ENCODE data around the gene FNDC10.
"Not testable (repeated sequence)": the region's sequence is repeated elsewhere in the genome, so short reads cannot be mapped to it uniquely, and the experiment has no call there.

FNDC10 gene

DNA sequence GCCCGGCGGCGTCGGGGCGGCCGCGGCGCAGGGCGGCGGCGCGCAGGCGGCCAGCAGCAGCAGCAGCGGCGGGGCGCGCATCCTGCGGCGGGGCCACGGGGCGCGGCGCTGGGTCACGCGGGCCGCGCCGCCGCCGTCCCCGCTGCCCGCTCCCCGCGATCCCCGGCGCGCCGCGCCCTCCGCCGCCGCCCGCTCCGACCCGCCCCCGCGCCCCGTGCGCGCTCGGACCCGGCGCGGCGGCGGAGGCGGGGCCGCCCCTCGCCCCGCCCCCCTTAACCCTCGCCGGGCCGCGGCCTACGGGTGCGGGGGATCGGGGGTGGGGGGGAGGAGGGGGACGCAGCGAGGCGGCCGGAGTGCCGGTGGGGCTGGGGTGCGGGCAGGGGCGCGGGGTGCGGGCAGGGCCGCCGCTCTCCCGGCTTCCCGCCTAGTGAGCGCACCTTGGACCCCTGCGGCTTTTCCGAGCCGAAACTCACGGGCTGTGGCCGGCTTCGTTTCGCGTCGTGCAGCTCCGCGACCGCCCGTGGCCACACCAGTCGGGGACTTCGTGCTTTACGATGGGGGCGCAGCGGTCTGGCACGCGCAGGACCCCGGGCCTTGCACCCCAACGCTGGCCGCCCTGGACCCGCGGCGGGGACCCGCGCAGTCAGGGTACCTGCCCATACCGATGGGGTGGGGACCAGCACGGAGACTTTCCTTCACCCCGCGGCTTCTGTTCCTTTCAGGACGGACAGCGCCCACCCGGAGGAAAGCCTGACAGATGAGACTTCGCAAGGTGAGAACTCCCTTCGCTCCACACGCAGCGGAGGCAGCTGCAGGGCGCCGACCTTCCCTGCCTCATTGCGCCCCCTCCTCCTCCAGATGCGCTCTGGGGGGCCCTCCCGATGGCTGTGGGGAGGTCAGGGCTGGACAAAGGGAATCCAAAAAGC lies at the start of gene FNDC10:
Gene FNDC10 (minus strand): TSS at position 201 of the 926 bp plus-strand sequence. CDS start 120 bp downstream, at position 81.
- TF ChIP-seq, protein P1, sequence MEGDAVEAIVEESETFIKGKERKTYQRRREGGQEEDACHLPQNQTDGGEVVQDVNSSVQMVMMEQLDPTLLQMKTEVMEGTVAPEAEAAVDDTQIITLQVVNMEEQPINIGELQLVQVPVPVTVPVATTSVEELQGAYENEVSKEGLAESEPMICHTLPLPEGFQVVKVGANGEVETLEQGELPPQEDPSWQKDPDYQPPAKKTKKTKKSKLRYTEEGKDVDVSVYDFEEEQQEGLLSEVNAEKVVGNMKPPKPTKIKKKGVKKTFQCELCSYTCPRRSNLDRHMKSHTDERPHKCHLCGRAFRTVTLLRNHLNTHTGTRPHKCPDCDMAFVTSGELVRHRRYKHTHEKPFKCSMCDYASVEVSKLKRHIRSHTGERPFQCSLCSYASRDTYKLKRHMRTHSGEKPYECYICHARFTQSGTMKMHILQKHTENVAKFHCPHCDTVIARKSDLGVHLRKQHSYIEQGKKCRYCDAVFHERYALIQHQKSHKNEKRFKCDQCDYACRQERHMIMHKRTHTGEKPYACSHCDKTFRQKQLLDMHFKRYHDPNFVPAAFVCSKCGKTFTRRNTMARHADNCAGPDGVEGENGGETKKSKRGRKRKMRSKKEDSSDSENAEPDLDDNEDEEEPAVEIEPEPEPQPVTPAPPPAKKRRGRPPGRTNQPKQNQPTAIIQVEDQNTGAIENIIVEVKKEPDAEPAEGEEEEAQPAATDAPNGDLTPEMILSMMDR (IDR thresholded peaks at IDR 0.05) = no peak
- Histone ChIP-seq H3K36me3 (no peaks in the 10 kb centered on the region), H3K4me3 (ENCODE audit: low read depth in 1 of 2, low read length in 1 of 2) (peak within 1 kb of the TSS; percentile 53 to 64), H3K27ac (peak within 1 kb of the TSS; percentile 15), H3K4me1 (ENCODE audit: control insufficient read depth in 1 of 2, insufficient read depth in 1 of 2, low read depth in 1 of 2, low read length in 1 of 2) (peaks cover 33 to 34% of the 10 kb centered on the region in 2 experiments), H3K27me3 (peaks cover 47% of the 10 kb centered on the region), H3K9me3 (no peaks in the 10 kb centered on the region)

DNA sequence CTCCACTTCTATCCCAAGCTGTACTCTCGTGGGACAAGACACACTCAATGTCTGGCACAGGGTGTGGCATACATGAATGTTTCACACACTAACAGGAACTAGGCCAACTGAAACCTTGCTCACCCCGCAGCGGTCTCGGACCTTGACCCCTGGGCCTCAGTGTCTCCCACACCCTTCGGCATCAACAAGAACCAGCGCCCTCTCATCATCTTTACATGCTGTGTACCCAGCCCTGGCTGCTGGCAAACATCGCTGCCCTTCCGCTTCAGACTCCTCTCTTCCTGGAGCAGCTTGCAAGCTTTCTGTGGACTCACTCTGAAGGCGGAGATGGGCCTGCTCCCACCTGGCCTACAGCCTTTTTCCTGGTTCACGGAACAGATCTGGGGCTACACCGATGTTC lies 48.3 kb upstream of the FNDC10 start:
- not testable (repeated sequence) for H3K4me1 ChIP-seq (ENCODE audit: control insufficient read depth in 1 of 2, insufficient read depth in 1 of 2, low read depth in 1 of 2, low read length in 1 of 2); H3K27me3 ChIP-seq
- peaks cover 63% of the 10 kb centered on the region for H3K36me3 ChIP-seq

DNA sequence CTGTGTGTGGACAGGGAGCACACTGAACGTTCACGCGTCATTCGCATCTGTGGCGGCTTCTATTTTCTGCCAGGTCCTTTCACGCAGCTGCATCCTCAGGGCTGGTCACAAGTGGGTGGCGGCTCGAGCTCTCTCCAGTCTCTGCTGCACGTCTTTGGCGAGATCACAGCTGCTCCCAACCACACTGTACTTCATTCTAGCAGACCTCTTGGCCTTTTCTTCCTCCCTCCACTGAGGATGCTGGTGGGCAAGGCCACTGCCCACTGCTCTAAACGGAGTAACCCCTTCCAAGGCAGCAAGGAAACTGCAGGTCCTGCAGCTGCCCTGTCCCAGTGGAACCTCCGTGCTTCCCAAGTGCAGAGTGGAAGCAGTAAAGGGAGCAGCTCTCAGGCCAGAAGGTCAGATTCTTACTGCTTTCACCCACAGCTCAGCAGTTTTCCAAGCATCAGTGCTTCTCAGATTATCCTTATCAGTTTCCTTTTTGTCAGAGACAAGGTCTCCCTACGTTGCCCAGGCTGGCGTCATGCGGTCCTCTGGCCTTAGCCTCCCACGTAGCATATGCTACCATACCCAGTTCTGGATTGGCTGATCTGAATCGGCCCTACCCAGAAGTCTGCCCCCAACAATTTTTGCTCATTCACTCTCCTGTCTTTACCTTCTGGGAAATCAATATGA lies 47.8 kb upstream of the FNDC10 start:
- not testable (repeated sequence) for H3K4me3 ChIP-seq (ENCODE audit: low read depth in 1 of 2, low read length in 1 of 2); H3K27ac ChIP-seq; H3K27me3 ChIP-seq; H3K4me1 ChIP-seq (ENCODE audit: control insufficient read depth in 1 of 2, insufficient read depth in 1 of 2, low read depth in 1 of 2, low read length in 1 of 2); H3K9me3 ChIP-seq
- H3K36me3 ChIP-seq = peaks cover 58% of the 10 kb centered on the region

More for the DNA sequence above, 48.3 kb upstream of the FNDC10 start:
- not testable (repeated sequence) for H3K27ac ChIP-seq; H3K9me3 ChIP-seq; H3K4me3 ChIP-seq (ENCODE audit: low read depth in 1 of 2, low read length in 1 of 2)

DNA sequence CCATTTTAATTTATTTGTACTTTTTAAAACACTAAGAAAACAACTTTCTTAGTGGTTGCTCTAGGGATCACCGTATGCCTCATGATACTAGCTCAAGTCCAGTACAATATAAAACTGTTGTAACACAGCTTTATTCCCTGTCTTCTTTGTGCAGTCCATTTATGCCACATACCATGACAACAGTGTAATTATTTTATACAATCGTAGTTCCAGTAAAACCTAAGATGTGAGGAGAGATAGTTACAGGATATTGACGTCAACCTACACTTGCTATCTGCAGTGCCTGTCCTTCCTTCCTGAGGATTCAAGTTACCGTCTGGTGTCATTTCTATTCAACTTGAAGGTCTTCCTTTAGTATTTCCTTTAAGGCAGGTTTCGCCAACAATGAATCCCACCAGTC lies 46.4 kb upstream of the FNDC10 start:
- H3K27ac ChIP-seq = not testable (repeated sequence)

DNA sequence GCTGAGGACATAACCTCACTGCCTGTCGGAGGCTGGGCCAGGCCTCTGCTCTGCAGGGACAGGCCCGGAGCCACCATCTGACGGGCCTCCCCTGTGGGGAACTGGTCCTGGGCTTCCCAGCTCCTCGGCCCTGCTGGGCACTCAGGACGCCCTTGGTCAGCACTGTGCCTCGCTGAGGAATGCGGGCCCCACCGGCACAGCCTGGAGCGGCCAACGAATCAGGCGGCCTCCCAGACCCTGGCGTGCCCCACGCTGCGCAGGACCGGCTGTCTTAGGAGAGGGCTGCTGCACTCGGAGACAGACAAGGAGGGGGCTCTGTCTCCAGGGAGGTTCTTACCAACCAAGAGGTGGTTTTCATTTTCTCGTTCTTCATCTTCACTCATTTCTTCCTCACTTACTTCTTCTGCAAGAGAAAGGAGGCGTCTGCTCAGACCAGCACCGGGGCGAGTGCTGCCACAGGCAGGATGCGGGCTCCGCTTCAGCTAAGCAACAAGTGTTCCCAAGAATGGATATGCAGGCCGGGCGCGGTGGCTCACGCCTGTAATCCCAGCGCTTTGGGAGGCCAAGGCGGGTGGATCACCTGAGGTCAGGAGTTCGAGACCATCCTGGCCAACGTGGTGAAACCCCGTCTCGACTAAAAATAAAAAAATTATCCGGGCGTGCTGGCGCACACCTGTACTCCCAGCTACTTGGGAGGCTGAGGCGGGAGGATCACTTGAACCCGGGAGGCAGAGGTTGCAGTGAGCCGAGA lies 41.0 kb upstream of the FNDC10 start:
- not testable (repeated sequence) for H3K9me3 ChIP-seq; H3K4me1 ChIP-seq (ENCODE audit: control insufficient read depth in 1 of 2, insufficient read depth in 1 of 2, low read depth in 1 of 2, low read length in 1 of 2); H3K27ac ChIP-seq; H3K4me3 ChIP-seq (ENCODE audit: low read depth in 1 of 2, low read length in 1 of 2); H3K27me3 ChIP-seq
- peaks cover 58% of the 10 kb centered on the region for H3K36me3 ChIP-seq

More for the DNA sequence above, 46.4 kb upstream of the FNDC10 start:
- H3K9me3 ChIP-seq; H3K27me3 ChIP-seq; H3K4me1 ChIP-seq (ENCODE audit: control insufficient read depth in 1 of 2, insufficient read depth in 1 of 2, low read depth in 1 of 2, low read length in 1 of 2); H3K4me3 ChIP-seq (ENCODE audit: low read depth in 1 of 2, low read length in 1 of 2): not testable (repeated sequence)
- peaks cover 49% of the 10 kb centered on the region for H3K36me3 ChIP-seq

DNA sequence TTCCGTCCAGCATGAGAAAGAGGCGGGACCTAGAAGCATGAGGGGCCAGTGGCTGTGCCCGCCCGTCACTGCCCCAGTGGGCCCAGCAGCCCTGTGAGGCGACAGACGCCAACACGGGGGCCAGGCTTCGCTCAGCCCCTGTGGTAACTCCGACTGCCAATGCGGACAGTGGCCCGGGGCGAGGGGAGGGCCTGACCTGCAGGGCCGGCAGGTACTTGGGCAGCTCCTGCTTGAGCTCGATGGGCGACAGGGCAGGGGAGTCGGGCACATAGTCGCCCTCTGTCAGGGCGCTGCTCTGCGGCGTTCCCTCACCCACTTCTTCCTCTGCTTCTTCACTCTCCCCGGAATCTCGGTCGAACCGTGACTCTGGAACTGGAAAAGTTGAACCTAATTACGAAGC lies 40.1 kb upstream of the FNDC10 start:
- H3K27ac ChIP-seq; H3K4me1 ChIP-seq (ENCODE audit: control insufficient read depth in 1 of 2, insufficient read depth in 1 of 2, low read depth in 1 of 2, low read length in 1 of 2); H3K4me3 ChIP-seq (ENCODE audit: low read depth in 1 of 2, low read length in 1 of 2); H3K27me3 ChIP-seq; H3K9me3 ChIP-seq: not testable (repeated sequence)
- H3K36me3 ChIP-seq = peaks cover 55% of the 10 kb centered on the region

DNA sequence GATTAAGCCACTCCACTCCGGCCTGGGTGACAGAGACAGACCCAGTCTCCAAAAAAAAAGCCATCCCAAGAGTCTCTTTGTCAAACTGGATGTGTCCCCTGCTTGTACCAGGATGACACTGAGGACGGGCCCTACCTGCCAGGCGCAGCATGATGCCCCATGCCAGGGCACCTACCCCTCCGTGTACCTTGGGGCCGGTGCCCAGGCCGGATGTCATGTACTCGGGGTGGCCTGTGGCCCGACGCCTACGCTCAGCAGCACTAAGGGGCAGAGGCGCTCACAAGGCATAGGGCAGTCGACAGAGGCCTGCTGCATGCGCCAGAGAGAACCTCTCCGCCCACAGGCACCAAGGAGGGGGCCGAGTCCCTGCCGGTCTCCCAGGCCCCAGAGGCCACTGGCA lies 39.4 kb upstream of the FNDC10 start:
- H3K27ac ChIP-seq; H3K9me3 ChIP-seq; H3K4me1 ChIP-seq (ENCODE audit: control insufficient read depth in 1 of 2, insufficient read depth in 1 of 2, low read depth in 1 of 2, low read length in 1 of 2); H3K4me3 ChIP-seq (ENCODE audit: low read depth in 1 of 2, low read length in 1 of 2); H3K27me3 ChIP-seq: not testable (repeated sequence)
- peaks cover 55% of the 10 kb centered on the region for H3K36me3 ChIP-seq

DNA sequence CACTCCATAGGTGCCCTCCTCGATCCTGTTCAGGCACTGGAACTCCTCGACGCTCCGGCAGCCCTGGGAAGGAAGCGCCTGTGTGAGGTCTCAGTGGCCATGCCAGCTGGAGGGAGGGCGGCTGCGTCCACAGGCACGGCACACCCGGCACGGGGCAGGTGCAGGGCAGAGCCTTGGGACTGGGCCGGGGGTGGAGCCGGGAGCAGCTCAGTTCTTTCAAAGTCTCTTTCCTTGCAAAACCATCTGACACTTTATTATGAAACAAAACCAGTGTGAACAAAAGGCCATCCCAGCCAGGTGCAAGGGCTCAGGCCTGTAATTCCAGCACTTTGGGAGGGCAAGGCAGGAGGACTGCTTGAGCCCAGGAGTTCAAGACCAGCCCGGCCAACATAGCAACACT lies 38.6 kb upstream of the FNDC10 start:
- H3K9me3 ChIP-seq; H3K27ac ChIP-seq; H3K4me1 ChIP-seq (ENCODE audit: control insufficient read depth in 1 of 2, insufficient read depth in 1 of 2, low read depth in 1 of 2, low read length in 1 of 2); H3K4me3 ChIP-seq (ENCODE audit: low read depth in 1 of 2, low read length in 1 of 2); H3K27me3 ChIP-seq: not testable (repeated sequence)
- peaks cover 55% of the 10 kb centered on the region for H3K36me3 ChIP-seq

DNA sequence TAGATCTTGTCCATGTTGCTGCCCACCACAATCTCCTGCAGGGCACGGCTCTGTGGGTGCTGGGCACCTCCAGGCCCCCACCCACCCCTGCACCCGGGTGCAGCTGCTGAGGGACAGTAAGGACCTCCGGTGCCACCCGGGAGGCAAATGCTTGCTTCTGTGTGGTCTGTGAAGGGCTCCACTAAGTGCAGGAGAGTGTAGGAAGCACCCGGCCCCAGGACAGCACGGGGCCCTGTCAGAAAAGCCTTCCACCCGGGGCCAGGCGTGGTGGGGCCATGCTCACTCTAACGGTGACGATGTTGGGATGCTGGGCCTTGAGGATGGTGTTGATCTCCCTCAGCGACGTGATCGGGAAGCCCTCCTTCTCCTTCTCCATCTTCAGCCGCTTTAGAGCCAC lies 37.5 kb upstream of the FNDC10 start:
- H3K27ac ChIP-seq; H3K4me3 ChIP-seq (ENCODE audit: low read depth in 1 of 2, low read length in 1 of 2); H3K27me3 ChIP-seq; H3K9me3 ChIP-seq; H3K4me1 ChIP-seq (ENCODE audit: control insufficient read depth in 1 of 2, insufficient read depth in 1 of 2, low read depth in 1 of 2, low read length in 1 of 2): not testable (repeated sequence)
- H3K36me3 ChIP-seq = peaks cover 55% of the 10 kb centered on the region

DNA sequence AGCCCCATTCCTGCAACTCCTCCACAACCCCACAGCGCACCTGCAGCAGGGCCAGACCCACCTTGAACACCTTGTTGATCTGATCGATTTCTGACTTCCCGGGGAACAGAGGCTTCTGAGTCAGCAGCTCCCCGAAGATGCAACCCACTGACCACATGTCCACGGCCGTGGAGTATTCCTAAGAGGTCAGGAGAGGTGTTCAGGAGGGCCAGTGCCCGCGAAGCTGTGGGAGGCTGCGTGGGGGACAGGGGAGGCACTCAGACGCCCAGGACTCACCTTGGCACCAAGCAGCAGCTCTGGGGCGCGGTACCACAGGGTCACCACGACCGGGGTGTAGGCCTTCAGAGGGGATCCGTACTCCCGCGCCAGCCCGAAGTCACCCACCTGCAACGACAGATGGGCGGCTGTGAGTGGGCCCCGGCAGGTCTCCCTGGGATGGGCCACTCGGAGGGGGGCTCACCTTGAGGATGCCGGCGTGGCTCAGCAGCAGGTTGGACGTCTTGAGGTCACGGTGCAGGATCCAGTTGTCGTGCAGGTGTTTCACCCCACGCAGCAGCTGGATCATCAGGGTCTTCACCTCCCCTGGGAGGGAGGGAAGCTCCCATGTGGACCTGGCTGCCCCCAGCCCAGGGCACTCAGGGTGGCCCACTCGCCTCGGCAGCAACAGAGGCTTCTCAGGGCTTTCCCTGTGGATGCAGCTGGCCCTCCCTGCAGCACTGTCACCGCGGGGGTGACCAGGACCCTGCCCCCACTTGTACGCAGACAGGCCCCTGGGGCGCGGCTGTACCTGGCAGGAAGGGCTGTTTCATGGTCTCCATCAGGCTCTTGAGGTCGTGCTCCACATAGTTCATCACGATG lies 36.9 kb upstream of the FNDC10 start:
- not testable (repeated sequence) for H3K9me3 ChIP-seq; H3K4me1 ChIP-seq (ENCODE audit: control insufficient read depth in 1 of 2, insufficient read depth in 1 of 2, low read depth in 1 of 2, low read length in 1 of 2); H3K27ac ChIP-seq; H3K27me3 ChIP-seq; H3K4me3 ChIP-seq (ENCODE audit: low read depth in 1 of 2, low read length in 1 of 2)
- H3K36me3 ChIP-seq = peaks cover 53% of the 10 kb centered on the region

DNA sequence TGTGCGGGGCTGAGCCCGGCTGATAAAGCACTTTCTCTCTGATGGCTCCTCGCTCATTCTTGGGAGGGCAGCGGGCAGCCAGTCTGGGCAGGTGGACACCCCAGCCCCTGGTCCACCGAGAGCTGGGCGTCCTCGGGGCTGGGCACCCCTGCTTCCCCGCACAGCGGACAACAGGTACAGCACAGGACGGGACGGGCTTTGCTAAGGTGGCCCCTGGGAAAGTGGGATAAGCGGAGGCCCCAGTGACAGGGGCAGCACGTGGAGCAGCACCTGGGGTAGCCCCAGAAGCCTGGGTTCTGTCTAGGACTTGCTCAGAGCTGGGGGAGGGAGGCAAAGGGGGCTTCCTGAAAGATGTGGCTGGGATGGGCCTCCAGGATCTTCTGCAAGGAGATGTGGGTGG lies 34.7 kb upstream of the FNDC10 start:
- not testable (repeated sequence) for H3K9me3 ChIP-seq; H3K27ac ChIP-seq; H3K4me3 ChIP-seq (ENCODE audit: low read depth in 1 of 2, low read length in 1 of 2)
- H3K4me1 ChIP-seq (ENCODE audit: control insufficient read depth in 1 of 2, insufficient read depth in 1 of 2, low read depth in 1 of 2, low read length in 1 of 2) = peaks cover 2 to 24% of the 10 kb centered on the region in 2 experiments
- peaks cover 34% of the 10 kb centered on the region for H3K36me3 ChIP-seq
- H3K27me3 ChIP-seq = peaks cover 28% of the 10 kb centered on the region

All from neutrophil (primary cell).